Retinal pigment epithelial cell (primary cell): Measurements from ENCODE around the gene PARVB.

Source experiments
- DNase-seq: peaks from one replicate; pipeline ENCODE4 v3.0.0-alpha.2; 2010; ENCODE audit warnings: low read depth
- H3K4me3 ChIP-seq: 2 replicates; pipeline ENCODE4 v1.5.1; 2011; ENCODE audit warnings: mild to moderate bottlenecking, low read length, control low read depth, moderate library complexity
- CTCF ChIP-seq: conservative IDR thresholded peaks from 2 replicates; pipeline ENCODE4 v1.5.1; 2011; ENCODE audit warnings: low read depth, low read length, control low read depth, inconsistent platforms

PARVB gene

GRCh38 chr22:43993072-43993760 lies 30.9 kb upstream of the PARVB start:
- DNase-seq, result no peak
- TF ChIP-seq CTCF, result peak; percentile 96
- H3K4me3 ChIP-seq, result no peak overlapping the region

GRCh38 chr22:43994006-43994405 lies 30.1 kb upstream of the PARVB start:
- no peak for DNase-seq

GRCh38 chr22:43994416-43994815 lies 29.7 kb upstream of the PARVB start:
- TF ChIP-seq CTCF, result no peak
- no peak for DNase-seq
- no peak overlapping the region for H3K4me3 ChIP-seq

More at GRCh38 chr22:43994006-43994405, 30.1 kb upstream of the PARVB start:
- no peak for TF ChIP-seq CTCF
- no peak overlapping the region for H3K4me3 ChIP-seq

GRCh38 chr22:43995057-43995685 lies 28.9 kb upstream of the PARVB start:
- H3K4me3 ChIP-seq, result no peak overlapping the region
- TF ChIP-seq CTCF, result no peak
- DNase-seq, result no peak

- no peak for DNase-seq
- H3K4me3 ChIP-seq, result no peak overlapping the region
- no peak for TF ChIP-seq CTCF
Observed at GRCh38 chr22:43995798-43996169, 28.3 kb upstream of the PARVB start.

- no peak for DNase-seq
- no peak overlapping the region for H3K4me3 ChIP-seq
- TF ChIP-seq CTCF, result no peak
Observed at GRCh38 chr22:43996170-43996980, 27.7 kb upstream of the PARVB start.
